ENCODE data around the gene ASAP3. TPM values are rescaled to one million over a fixed set of nuclear protein-coding genes. Genes with fewer than 3 reads are reported as not detected.

ASAP3 gene
- total RNA-seq, 1 experiment from 2014 or later, result 2.9 TPM

DNA sequence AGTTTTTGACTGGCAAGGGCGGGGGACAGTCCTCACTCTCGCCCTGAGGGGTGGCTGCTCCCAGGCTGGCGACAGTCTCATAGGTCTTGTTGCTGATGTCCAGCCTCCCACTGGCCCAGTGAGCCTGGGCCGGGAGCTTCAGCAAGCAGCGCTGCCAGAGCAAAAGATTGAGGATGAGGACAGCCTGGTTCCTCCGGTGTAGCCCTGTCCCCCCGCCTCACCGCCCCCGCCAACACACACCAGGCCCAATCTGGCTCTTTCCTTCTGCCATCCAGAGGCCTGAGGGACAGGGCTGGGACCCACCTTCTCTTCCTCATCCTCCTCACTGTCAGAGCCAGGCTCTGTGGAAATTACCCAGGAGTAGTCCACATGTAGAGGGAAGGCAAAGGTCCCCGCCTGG, 50.9 kb downstream of the ASAP3 start:
- Mint-ChIP-seq H3K36me3 (ENCODE audit: insufficient read depth, unreplicated experiment) (no peaks in the 10 kb centered on the region), H3K4me3 (ENCODE audit: low read depth, unreplicated experiment) (no peak overlapping the region), H3K4me1 (ENCODE audit: low read depth, unreplicated experiment) (no peaks in the 10 kb centered on the region), H3K9me3 (ENCODE audit: low read depth, unreplicated experiment) (no peaks in the 10 kb centered on the region), H3K27ac (ENCODE audit: unreplicated experiment) (no peak overlapping the region), H3K27me3 (ENCODE audit: unreplicated experiment) (peaks cover 23% of the 10 kb centered on the region)
- CTCF ChIA-PET, result interaction anchor here (0.6 kb wide), 1 partner anchor 84 kb away, joined by 3 read pairs; no protein-coding TSS in a partner anchor
- DNase-seq, result no peak
- TF ChIP-seq, protein P1, sequence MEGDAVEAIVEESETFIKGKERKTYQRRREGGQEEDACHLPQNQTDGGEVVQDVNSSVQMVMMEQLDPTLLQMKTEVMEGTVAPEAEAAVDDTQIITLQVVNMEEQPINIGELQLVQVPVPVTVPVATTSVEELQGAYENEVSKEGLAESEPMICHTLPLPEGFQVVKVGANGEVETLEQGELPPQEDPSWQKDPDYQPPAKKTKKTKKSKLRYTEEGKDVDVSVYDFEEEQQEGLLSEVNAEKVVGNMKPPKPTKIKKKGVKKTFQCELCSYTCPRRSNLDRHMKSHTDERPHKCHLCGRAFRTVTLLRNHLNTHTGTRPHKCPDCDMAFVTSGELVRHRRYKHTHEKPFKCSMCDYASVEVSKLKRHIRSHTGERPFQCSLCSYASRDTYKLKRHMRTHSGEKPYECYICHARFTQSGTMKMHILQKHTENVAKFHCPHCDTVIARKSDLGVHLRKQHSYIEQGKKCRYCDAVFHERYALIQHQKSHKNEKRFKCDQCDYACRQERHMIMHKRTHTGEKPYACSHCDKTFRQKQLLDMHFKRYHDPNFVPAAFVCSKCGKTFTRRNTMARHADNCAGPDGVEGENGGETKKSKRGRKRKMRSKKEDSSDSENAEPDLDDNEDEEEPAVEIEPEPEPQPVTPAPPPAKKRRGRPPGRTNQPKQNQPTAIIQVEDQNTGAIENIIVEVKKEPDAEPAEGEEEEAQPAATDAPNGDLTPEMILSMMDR (IDR thresholded peaks at IDR 0.05; ENCODE audit: unreplicated experiment), result no peak
- intact Hi-C loops (cut with micrococcal nuclease; ENCODE audit: unreplicated experiment), result no loop called here
- BruUV-seq (replicated peaks), result no TSS peak

DNA sequence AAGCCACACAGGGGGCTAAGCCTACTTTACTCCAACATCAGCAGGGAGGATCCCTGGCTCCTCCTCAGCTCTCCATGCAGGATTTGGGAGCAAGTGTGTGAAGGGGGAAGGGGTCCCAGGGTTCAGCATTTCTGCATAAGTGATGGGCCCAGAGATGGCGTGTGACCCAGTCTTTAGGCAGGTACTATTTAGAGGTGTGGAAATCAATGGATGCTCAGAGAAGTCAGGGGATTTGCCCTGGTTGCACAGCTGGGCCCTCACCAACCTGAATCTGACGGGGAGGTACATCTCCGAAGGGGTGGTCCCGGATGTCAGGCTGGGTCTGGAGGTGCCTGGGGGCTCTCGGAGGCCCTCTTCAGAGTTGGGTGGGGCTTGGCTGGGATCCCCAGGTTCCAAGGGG, 52.5 kb downstream of the ASAP3 start:
- H3K9me3 Mint-ChIP-seq (ENCODE audit: low read depth, unreplicated experiment), result no peaks in the 10 kb centered on the region
- TF ChIP-seq, protein P1 (IDR thresholded peaks at IDR 0.05; ENCODE audit: unreplicated experiment), result no peak
- peaks cover 36% of the 10 kb centered on the region for H3K27me3 Mint-ChIP-seq (ENCODE audit: unreplicated experiment)
- CTCF ChIA-PET, result no interaction called here
- no peaks in the 10 kb centered on the region for H3K4me1 Mint-ChIP-seq (ENCODE audit: low read depth, unreplicated experiment)
- BruUV-seq (replicated peaks), result no TSS peak
- no peak overlapping the region for H3K27ac Mint-ChIP-seq (ENCODE audit: unreplicated experiment)
- H3K36me3 Mint-ChIP-seq (ENCODE audit: insufficient read depth, unreplicated experiment), result no peaks in the 10 kb centered on the region
- intact Hi-C loops (cut with micrococcal nuclease; ENCODE audit: unreplicated experiment), result no loop called here
- no peak for DNase-seq
- H3K4me3 Mint-ChIP-seq (ENCODE audit: low read depth, unreplicated experiment), result no peak overlapping the region

DNA sequence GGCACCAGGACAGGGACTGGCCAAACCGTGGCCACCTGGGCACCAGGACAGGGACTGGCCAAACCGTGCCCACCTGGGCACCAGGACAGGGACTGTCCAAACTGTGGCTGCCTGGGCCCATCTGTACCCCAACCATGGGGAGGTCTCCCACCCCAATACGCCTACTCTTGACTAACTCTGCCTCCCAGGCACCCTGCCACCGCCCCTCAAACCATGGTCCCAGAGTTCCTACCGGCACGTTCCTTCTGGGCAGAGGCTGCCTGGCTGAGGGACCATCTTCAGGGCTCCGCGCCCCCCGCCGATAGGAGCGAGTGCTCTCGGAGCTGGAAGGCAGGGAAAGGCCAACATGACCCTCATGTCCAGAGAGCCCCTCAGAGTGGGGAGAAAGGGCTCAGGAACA, 53.2 kb downstream of the ASAP3 start:
- no peaks in the 10 kb centered on the region for H3K36me3 Mint-ChIP-seq (ENCODE audit: insufficient read depth, unreplicated experiment)
- no peak for DNase-seq
- CTCF ChIA-PET, result no interaction called here
- TF ChIP-seq, protein P1 (IDR thresholded peaks at IDR 0.05; ENCODE audit: unreplicated experiment), result no peak
- peaks cover 43% of the 10 kb centered on the region for H3K27me3 Mint-ChIP-seq (ENCODE audit: unreplicated experiment)
- no TSS peak for BruUV-seq (replicated peaks)
- intact Hi-C loops (cut with micrococcal nuclease; ENCODE audit: unreplicated experiment), result no loop called here
- no peak overlapping the region for H3K27ac Mint-ChIP-seq (ENCODE audit: unreplicated experiment)
- H3K9me3 Mint-ChIP-seq (ENCODE audit: low read depth, unreplicated experiment), result no peaks in the 10 kb centered on the region
- no peak overlapping the region for H3K4me3 Mint-ChIP-seq (ENCODE audit: low read depth, unreplicated experiment)
- no peaks in the 10 kb centered on the region for H3K4me1 Mint-ChIP-seq (ENCODE audit: low read depth, unreplicated experiment)

DNA sequence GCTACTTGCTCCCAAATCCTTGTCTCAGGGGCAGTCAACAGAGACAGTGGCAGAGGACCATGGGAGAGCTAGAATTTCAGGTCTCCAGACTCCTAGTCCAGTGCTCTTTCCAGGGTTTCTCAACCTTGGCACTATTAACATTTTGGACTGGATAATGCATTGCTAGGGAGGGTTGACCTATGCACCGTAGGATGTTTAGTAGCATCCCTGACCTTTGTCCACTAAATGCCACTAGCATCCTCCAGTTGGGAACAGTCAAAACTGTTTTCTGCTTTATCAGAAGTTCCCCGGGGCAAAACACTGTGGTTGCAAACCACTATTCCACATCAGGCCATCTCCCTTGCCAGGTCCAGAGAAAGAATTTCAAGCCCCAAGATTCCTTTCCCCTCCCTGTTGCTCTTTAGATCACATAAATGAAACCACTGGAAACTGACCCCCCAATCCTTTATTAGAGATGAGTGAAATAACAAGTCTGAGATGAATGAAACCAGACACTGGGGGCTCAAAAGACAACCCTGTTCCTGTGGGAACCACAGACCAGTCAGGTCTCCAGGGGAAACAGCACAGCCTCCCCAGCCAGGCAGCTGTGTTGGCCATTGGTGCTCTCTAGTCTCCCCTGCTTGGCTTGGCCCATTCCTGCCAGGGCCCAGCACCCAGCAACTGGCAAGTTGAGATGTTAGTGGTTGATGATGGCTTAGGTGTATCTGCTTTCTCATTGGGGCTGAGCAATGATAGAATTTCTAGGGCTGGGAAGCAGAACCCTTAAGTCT, 55.7 kb downstream of the ASAP3 start:
- CTCF ChIA-PET, result no interaction called here
- BruUV-seq (replicated peaks), result no TSS peak
- TF ChIP-seq, protein P1 (IDR thresholded peaks at IDR 0.05; ENCODE audit: unreplicated experiment), result no peak
- intact Hi-C loops (cut with micrococcal nuclease; ENCODE audit: unreplicated experiment), result no loop called here
- H3K36me3 Mint-ChIP-seq (ENCODE audit: insufficient read depth, unreplicated experiment), result peaks cover 10% of the 10 kb centered on the region
- H3K9me3 Mint-ChIP-seq (ENCODE audit: low read depth, unreplicated experiment), result no peaks in the 10 kb centered on the region
- no peak overlapping the region for H3K4me3 Mint-ChIP-seq (ENCODE audit: low read depth, unreplicated experiment)
- H3K27me3 Mint-ChIP-seq (ENCODE audit: unreplicated experiment), result peaks cover 46% of the 10 kb centered on the region
- no peak for DNase-seq
- peaks cover 3% of the 10 kb centered on the region for H3K4me1 Mint-ChIP-seq (ENCODE audit: low read depth, unreplicated experiment)
- no peak overlapping the region for H3K27ac Mint-ChIP-seq (ENCODE audit: unreplicated experiment)
